ENCODE data around the gene GHR. TPM values are rescaled to one million over a fixed set of nuclear protein-coding genes. Genes with fewer than 3 reads are reported as not detected.

Gene GHR
- total and polyA plus RNA-seq, 10 of the 15 experiments (the other 5 are each of a cell fraction or from before 2014, with no cell fraction given): 0.23 to 10.2 (median 0.48) TPM

GRCh38 chr5:42547894-42548293, 124.7 kb downstream of the GHR start:
- Histone ChIP-seq H3K4me3 (no peak overlapping the region), H4K20me1 (ENCODE audit: control insufficient read depth, insufficient read depth) (no peaks in the 10 kb centered on the region), H3K9me3 (replicated peaks; ENCODE audit: control insufficient read depth, insufficient read depth, low read length) (no peaks in the 10 kb centered on the region), H2AFZ (ENCODE audit: control insufficient read depth, low read depth, low read length) (no peak overlapping the region), H3K4me1 (ENCODE audit: control insufficient read depth, insufficient read depth, low read length) (no peaks in the 10 kb centered on the region), H3K9ac (ENCODE audit: control insufficient read depth, insufficient read depth, low read length) (no peak overlapping the region), H3K4me2 (ENCODE audit: control insufficient read depth, insufficient read depth) (no peak overlapping the region), H3K36me3 (ENCODE audit: control insufficient read depth in 2 of 2, insufficient read depth in 2 of 2, low read length in 1 of 2) (no peaks in the 10 kb centered on the region), H3K79me2 (ENCODE audit: control insufficient read depth, insufficient read depth, low read length) (no peaks in the 10 kb centered on the region), H3K27ac (ENCODE audit: control insufficient read depth, insufficient read depth) (no peak overlapping the region), H3K27me3 (replicated peaks in 1 of 2; ENCODE audit: control insufficient read depth in 2 of 2, insufficient read depth in 2 of 2, low read length in 1 of 2) (no peaks in the 10 kb centered on the region)
- FAIRE-seq: no peak
- CTCF ChIA-PET: interaction anchor here (0.6 kb wide), 1 partner anchor 514 kb away, joined by 3 read pairs; no protein-coding TSS in a partner anchor
- RAD21 ChIA-PET (ENCODE audit: unreplicated experiment): no interaction called here
- no peak for DNase-seq (ENCODE audit: low read depth, low spot score)
- intact Hi-C loops (cut with micrococcal nuclease; ENCODE audit: unreplicated experiment): no loop called here
- whole genome bisulfite sequencing (ENCODE audit: insufficient coverage, insufficient replicate concordance, low lambda C conversion rate, missing lambda C conversion rate): 31% methylated on average over 1 of the region's 1 CpG
- TF ChIP-seq RUNX3 (IDR thresholded peaks at IDR 0.05; ENCODE audit: low read length) (no peak), ZBTB33 (IDR thresholded peaks at IDR 0.05) (no peak), HDAC2 (IDR thresholded peaks at IDR 0.05) (no peak), USF1 (IDR thresholded peaks at IDR 0.05; ENCODE audit: borderline replicate concordance, extremely low read length, insufficient read depth, low read depth, low read length) (no peak), RELA (IDR thresholded peaks at IDR 0.05; ENCODE audit: borderline replicate concordance, partially characterized antibody) (no peak), ZBTB40 (IDR thresholded peaks at IDR 0.05; ENCODE audit: borderline replicate concordance) (no peak), ZNF384 (IDR thresholded peaks at IDR 0.05; ENCODE audit: borderline replicate concordance, low read depth, low read length) (no peak), RELB (IDR thresholded peaks at IDR 0.05; ENCODE audit: low read depth) (no peak)
- BruUV-seq (replicated peaks): no TSS peak
- POLR2A ChIA-PET: no interaction called here
- in situ Hi-C loops (cut with MboI): no loop called here
- SMC1A ChIA-PET (ENCODE audit: uncharacterized antibody, unreplicated experiment): no interaction called here
- no peak for ATAC-seq

Data from GM12878 (cell line).